ENCODE results near the gene RGS18. TPM values are rescaled to one million over a fixed set of nuclear protein-coding genes. Genes with fewer than 3 reads are reported as not detected.

RGS18 gene
- total and polyA plus RNA-seq, 2 of the 8 experiments (the other 6 are each of a cell fraction or from before 2014, with no cell fraction given): not detected

DNA sequence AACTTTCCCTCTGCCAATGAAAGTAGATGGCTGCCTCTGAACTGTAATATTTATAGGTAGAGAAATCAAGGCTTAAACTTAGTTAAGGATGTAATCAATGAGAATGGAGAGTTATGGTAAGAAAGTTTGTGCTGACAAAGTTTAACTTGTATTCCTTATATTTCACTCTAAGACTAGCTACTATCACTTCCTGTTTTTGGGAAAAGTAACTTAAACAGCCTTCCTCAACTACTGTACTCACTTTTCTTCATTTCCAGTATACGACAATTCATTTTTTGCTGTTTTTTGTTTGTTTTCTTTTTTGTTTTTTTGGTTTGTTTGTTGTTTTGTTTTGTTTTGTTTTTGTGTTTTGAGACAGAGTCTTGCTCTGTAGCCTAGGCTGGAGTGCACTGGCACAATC lies 3.7 kb downstream of the RGS18 start:
- Histone ChIP-seq H3K36me3 (ENCODE audit: control insufficient read depth in 2 of 4, insufficient read depth in 4 of 4, low read length in 3 of 4) (no peaks in the 10 kb centered on the region), H4K8ac (ENCODE audit: extremely low read depth, insufficient read depth, low read length) (no peak overlapping the region), H3K79me2 (ENCODE audit: control insufficient read depth in 1 of 2, insufficient read depth in 2 of 2, low read length in 2 of 2) (no peaks in the 10 kb centered on the region), H3K18ac (ENCODE audit: extremely low read depth, low read length) (no peak overlapping the region), H3K4me1 (replicated peaks in 1 of 4; ENCODE audit: control insufficient read depth in 3 of 4, insufficient read depth in 4 of 4, low read length in 3 of 4) (no peaks in the 10 kb centered on the region), H3K56ac (replicated peaks; ENCODE audit: insufficient read length, low read depth, low read length) (no peak overlapping the region), H4K91ac (replicated peaks; ENCODE audit: insufficient read length, low read length) (no peak overlapping the region), H2BK120ac (replicated peaks; ENCODE audit: low read depth, low read length) (no peak overlapping the region), H4K20me1 (replicated peaks in 1 of 2; ENCODE audit: control insufficient read depth in 1 of 2, insufficient read depth in 2 of 2, low read length in 2 of 2) (no peaks in the 10 kb centered on the region), H3K4ac (replicated peaks; ENCODE audit: insufficient read length, low read depth, low read length) (no peak overlapping the region), H2AFZ (ENCODE audit: low read length) (no peak overlapping the region), H3K4me3 (ENCODE audit: extremely low read depth in 1 of 4, insufficient read depth in 2 of 4, low read depth in 3 of 4, low read length in 4 of 4) (no peak overlapping the region), H3K4me2 (ENCODE audit: insufficient read depth in 1 of 2, low read depth in 2 of 2, low read length in 2 of 2) (no peak overlapping the region), H2BK20ac (ENCODE audit: low read length) (no peak overlapping the region), H2BK5ac (ENCODE audit: low read depth, low read length) (no peak overlapping the region), H3K9ac (replicated peaks in 1 of 4; ENCODE audit: extremely low read depth in 1 of 4, low read depth in 3 of 4, low read length in 3 of 4) (no peak overlapping the region), H2BK15ac (ENCODE audit: low read length) (no peak overlapping the region), H3K27ac (ENCODE audit: low read depth, low read length) (no peak overlapping the region), H2BK12ac (ENCODE audit: low read depth, low read length) (no peak overlapping the region), H3K9me3 (ENCODE audit: insufficient read depth in 2 of 2, low read depth in 1 of 2, low read length in 1 of 2) (0 out of 4 replicates have a peak, but pooled peaks cover 2 to 3% of the 10 kb centered on the region in 2 experiments), H3K23ac (ENCODE audit: insufficient read length) (no peak overlapping the region), H3K23me2 (ENCODE audit: low read depth, low read length) (no peaks in the 10 kb centered on the region), H4K5ac (ENCODE audit: insufficient read length, low read depth, low read length) (no peak overlapping the region), H3K79me1 (ENCODE audit: low read depth, low read length) (no peaks in the 10 kb centered on the region), H3K14ac (ENCODE audit: insufficient read length) (no peak overlapping the region), H2AK5ac (ENCODE audit: low read depth, low read length) (no peak overlapping the region), H3K27me3 (replicated peaks in 1 of 4; ENCODE audit: control insufficient read depth in 3 of 4, extremely low read depth in 1 of 4, insufficient read depth in 3 of 4, low read length in 3 of 4) (no peaks in the 10 kb centered on the region)
- 73% methylated on average over 1 of the region's 1 CpG; no CpG with 5 or more reads in 1 of the 2 experiments for WGBS, 2 experiments (ENCODE audit: extremely low coverage in 1 of 2, insufficient coverage in 1 of 2, insufficient read length in 1 of 2, insufficient replicate concordance in 2 of 2, low coverage in 1 of 2, low lambda C conversion rate in 2 of 2, missing lambda C conversion rate in 1 of 2)
- ChIA-PET CTCF (ENCODE audit: partially characterized antibody) (interaction anchor here (1.3 kb wide), 1 partner anchor 8 kb away, joined by 4 read pairs; no protein-coding TSS in a partner anchor), POLR2A (ENCODE audit: partially characterized antibody) (no interaction called here)
- FAIRE-seq (no peak), DNase-seq (ENCODE audit: low read depth in 1 of 2, low spot score in 2 of 2) (no peak)
- no peak for TF ChIP-seq MAFK (IDR thresholded peaks at IDR 0.05; ENCODE audit: low read depth, low read length)
- TF ChIP-seq SAP30 (IDR thresholded peaks at IDR 0.05; ENCODE audit: insufficient read depth, insufficient replicate concordance, low read length): no peak
